Stimulated activated naive B cell treated with anti-CD40 and anti-IgM and Interleukin-4, amounts not matched to agents 10 μg/mL and 1 μg/mL and 100 μg/mL, for 72 hours (primary cell): ENCODE data around the gene PTPRH.

ENCODE experiments used
- ATAC-seq, 2 donors: fragments of 150-1000 bp; cut with Tn5 transposase; replicated peaks; 2 replicates each; pipeline ENCODE4 v1.10.0; 2021; ENCODE audit warnings: moderate library complexity in 1 of 2
- DNase-seq: peaks from one replicate; pipeline ENCODE4 v3.0.0; 2021
- H3K27ac Mint-ChIP-seq: one replicate; pipeline ENCODE4 v1.8.0; 2022; ENCODE audit warnings: mild to moderate bottlenecking, mixed read lengths
- H3K27me3 Mint-ChIP-seq, 2 donors: one replicate each; pipeline ENCODE4 v1.8.0; 2022; ENCODE audit warnings: mixed read lengths in 2 of 2
- H3K36me3 Mint-ChIP-seq, 2 donors: one replicate each; pipeline ENCODE4 v1.8.0; 2022; ENCODE audit warnings: mixed read lengths in 2 of 2, mild to moderate bottlenecking in 1 of 2
- H3K4me1 Mint-ChIP-seq, 2 donors: one replicate each; pipeline ENCODE4 v1.8.0; 2022; ENCODE audit warnings: mixed read lengths in 2 of 2, mild to moderate bottlenecking in 1 of 2
- H3K4me3 Mint-ChIP-seq, 2 donors: one replicate each; pipeline ENCODE4 v1.8.0; 2022; ENCODE audit warnings: mild to moderate bottlenecking in 2 of 2, mixed read lengths in 2 of 2, moderate library complexity in 1 of 2
- H3K9me3 Mint-ChIP-seq, 2 donors: one replicate each; pipeline ENCODE4 v1.8.0; 2022; ENCODE audit warnings: mixed read lengths in 2 of 2, mild to moderate bottlenecking in 1 of 2

PTPRH gene

DNA sequence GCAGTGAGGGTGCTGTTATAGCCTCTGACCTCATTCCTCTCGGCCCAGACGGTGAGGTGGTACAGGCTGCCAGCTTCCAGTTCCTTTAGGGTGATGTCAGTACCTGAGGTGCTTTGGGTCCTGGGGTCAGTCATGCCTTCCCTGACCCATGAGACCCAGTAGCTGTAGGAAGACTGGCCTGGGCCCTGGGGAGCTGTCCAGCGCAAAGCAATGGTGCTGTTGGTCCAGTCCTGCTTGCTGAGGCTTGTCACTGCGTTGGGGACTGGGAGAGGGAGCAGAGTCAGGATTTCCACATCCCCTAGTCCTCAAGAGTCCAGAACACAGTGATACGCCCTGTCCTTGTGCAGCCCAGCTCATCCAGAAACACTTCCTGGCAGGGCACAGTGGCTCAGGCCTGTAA is 10.7 kb downstream of the PTPRH start:
- no peak overlapping the region for H3K4me3 Mint-ChIP-seq
- no peak for DNase-seq
- no peak overlapping the region for H3K27ac Mint-ChIP-seq
- no peaks in the 10 kb centered on the region for H3K9me3 Mint-ChIP-seq
- no peak for ATAC-seq
- no peaks in the 10 kb centered on the region for H3K36me3 Mint-ChIP-seq
- H3K4me1 Mint-ChIP-seq: peaks cover 2 to 6% of the 10 kb centered on the region in 2 donors
- peaks cover 36 to 48% of the 10 kb centered on the region in 2 donors for H3K27me3 Mint-ChIP-seq

DNA sequence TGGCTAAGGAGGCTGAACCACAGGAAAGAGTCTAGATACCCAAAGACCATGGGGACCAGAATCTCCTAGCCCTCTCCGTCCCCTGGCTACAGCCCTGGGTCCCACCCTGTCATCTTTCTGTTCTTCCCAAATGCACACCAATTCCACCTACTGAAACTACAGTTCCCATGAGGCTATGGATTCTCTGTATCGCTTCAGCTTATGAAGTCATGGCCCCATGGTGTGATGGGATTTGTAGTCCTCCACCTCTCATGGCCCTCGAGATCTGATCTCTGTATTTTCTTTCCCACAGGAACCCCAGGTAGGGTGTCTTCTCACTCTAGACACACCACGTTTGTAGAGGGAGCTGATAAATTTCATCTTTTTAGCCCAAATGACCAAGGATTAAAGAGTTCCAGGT is 11.8 kb downstream of the PTPRH start:
- Mint-ChIP-seq H3K4me1 (peaks cover 2 to 6% of the 10 kb centered on the region in 2 donors), H3K4me3 (no peak overlapping the region), H3K27ac (no peak overlapping the region), H3K9me3 (no peaks in the 10 kb centered on the region), H3K27me3 (peaks cover 32 to 49% of the 10 kb centered on the region in 2 donors), H3K36me3 (no peaks in the 10 kb centered on the region)
- ATAC-seq (peak; percentile 33 to 57), DNase-seq (no peak)

DNA sequence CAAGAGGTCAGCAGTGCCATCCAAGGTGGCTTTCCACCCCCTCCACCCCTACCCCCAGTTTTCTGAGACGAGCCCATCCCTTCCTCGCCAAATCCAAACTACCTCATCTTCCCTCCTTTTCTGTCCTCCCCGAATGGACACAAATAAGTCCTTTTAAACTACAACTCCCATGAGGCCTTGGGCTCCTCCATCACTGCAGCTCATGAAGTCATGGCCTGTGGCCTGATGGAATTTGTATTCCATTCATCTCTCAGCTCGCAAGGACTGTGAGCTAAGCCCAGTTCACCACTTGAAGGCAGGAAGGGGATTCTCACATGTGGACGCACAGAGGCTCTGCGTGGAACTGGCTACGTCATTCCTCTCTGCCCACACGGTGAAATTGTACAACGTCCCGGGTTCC is 12.5 kb downstream of the PTPRH start:
- DNase-seq (no peak), ATAC-seq (no peak)
- peaks cover 0 to 2% of the 10 kb centered on the region in 2 donors for H3K4me1 Mint-ChIP-seq
- H3K4me3 Mint-ChIP-seq: no peak overlapping the region
- H3K36me3 Mint-ChIP-seq: no peaks in the 10 kb centered on the region
- H3K27me3 Mint-ChIP-seq: peaks cover 33 to 52% of the 10 kb centered on the region in 2 donors
- no peaks in the 10 kb centered on the region for H3K9me3 Mint-ChIP-seq
- no peak overlapping the region for H3K27ac Mint-ChIP-seq

GRCh38 chr19:55193481-55193880 is 15.8 kb downstream of the PTPRH start:
- Mint-ChIP-seq H3K36me3 (no peaks in the 10 kb centered on the region), H3K4me1 (peaks cover 4 to 10% of the 10 kb centered on the region in 2 donors), H3K27me3 (peaks cover 26 to 44% of the 10 kb centered on the region in 2 donors), H3K4me3 (no peak overlapping the region), H3K27ac (no peak overlapping the region), H3K9me3 (no peaks in the 10 kb centered on the region)
- no peak for ATAC-seq
- DNase-seq: no peak

GRCh38 chr19:55189403-55189835 is 19.9 kb downstream of the PTPRH start:
- no peaks in the 10 kb centered on the region for H3K36me3 Mint-ChIP-seq
- peaks cover 28 to 48% of the 10 kb centered on the region in 2 donors for H3K27me3 Mint-ChIP-seq
- no peak overlapping the region for H3K4me3 Mint-ChIP-seq
- no peak for ATAC-seq
- H3K9me3 Mint-ChIP-seq: no peaks in the 10 kb centered on the region
- no peak for DNase-seq
- no peak overlapping the region for H3K27ac Mint-ChIP-seq
- peaks cover 5 to 12% of the 10 kb centered on the region in 2 donors for H3K4me1 Mint-ChIP-seq

GRCh38 chr19:55188625-55189024 is 20.7 kb downstream of the PTPRH start:
- no peak overlapping the region for H3K4me3 Mint-ChIP-seq
- H3K27ac Mint-ChIP-seq: no peak overlapping the region

DNA sequence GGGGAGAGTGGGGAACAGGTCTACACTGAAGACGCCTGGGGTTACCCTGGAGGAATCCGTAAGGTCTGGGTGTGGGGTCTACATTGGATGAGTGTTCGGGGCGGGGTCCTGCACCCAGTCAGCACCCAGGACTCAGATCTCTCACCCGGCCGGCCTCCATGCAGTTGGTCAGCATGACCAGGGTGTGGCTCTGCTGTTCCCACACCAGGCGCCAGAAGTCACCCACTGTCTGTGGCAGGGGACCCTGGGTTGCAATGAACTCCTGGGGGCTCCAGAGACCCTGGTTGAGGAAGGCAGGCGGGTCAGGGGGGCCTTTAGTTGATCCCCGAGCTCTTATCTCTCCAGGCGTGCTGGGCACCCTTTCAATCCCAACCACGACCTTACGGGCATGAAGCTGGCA is 23.2 kb downstream of the PTPRH start:
- Mint-ChIP-seq H3K4me1 (peaks cover 5 to 12% of the 10 kb centered on the region in 2 donors), H3K4me3 (no peak overlapping the region), H3K27me3 (peaks cover 35 to 53% of the 10 kb centered on the region in 2 donors), H3K36me3 (no peaks in the 10 kb centered on the region), H3K27ac (no peak overlapping the region), H3K9me3 (no peaks in the 10 kb centered on the region)
- no peak for DNase-seq
- no peak for ATAC-seq

More at GRCh38 chr19:55188625-55189024, 20.7 kb downstream of the PTPRH start:
- no peak for ATAC-seq
- Mint-ChIP-seq H3K9me3 (no peaks in the 10 kb centered on the region), H3K4me1 (peaks cover 5 to 12% of the 10 kb centered on the region in 2 donors), H3K36me3 (no peaks in the 10 kb centered on the region), H3K27me3 (peaks cover 30 to 55% of the 10 kb centered on the region in 2 donors)
- no peak for DNase-seq

DNA sequence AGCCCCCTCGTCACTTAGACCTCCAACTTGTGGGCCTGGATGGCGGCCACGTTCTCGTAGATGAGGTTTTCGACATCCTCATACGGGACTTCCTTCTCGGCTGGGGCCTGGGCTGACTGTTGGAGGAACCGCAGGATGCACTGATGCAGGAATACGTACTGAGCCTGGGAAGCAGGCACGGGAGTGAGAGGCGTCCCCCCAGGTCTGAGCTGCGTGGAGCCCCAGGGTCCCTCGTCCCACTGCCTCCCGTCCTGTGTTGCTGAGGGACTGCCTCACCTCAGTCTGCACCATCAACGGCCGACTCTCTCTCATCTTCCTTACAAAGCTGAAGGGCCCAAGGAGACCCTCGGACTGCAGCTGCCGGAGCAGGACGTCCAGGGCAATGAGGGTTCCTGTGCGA is 27.6 kb downstream of the PTPRH start:
- H3K27me3 Mint-ChIP-seq: peaks cover 65 to 87% of the 10 kb centered on the region in 2 donors
- peak overlapping the region; percentile 34 for H3K27ac Mint-ChIP-seq
- ATAC-seq (no peak), DNase-seq (no peak)
- peaks cover 18 to 33% of the 10 kb centered on the region in 2 donors for H3K4me1 Mint-ChIP-seq
- H3K9me3 Mint-ChIP-seq: no peaks in the 10 kb centered on the region
- no peak overlapping the region for H3K4me3 Mint-ChIP-seq
- peaks cover 1 to 2% of the 10 kb centered on the region in 2 donors for H3K36me3 Mint-ChIP-seq

DNA sequence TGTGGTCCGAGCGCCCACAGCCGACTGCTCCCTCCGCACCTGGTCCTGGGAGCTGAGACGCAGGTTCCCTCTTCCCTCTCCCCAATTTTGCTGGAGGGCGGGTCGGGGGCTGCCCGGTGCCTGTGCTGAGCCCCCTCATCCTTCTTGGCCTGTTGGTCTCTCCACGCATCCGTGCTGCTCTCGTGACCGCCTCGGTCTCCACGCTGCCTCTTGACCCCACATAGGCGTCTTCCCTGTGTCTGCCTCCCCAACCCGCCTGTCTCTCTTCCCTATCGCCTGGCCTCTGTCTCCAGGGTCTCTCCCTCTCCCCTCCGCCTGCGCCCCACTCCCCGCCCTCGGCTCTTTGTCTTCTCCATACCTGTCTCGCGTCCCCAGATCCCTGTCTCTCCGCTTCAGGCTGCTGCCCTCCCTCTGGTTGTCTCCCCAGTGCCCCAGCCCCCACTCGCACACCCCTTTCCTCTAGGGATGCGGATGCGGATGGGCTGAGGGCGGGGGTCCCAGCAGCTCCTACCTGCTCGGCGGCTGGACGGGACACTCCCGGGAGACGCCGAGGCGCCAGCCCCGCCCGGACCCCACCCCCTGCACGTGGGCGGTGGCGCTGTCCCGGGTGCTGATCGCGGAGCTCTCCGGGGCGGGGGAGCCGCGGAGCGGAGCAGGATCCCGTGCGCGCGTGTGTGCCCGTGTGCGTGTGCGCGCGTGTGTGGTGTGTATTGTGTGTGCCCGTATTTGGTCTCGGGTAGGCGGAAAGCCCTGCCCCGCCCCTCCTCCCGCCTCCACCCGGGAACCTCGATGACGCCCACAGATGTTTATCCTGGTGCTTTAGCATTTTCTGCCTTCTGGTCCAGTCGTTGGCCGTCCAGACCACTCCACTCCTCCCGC is 29.5 kb downstream of the PTPRH start, which contains the start of gene SYT5:
Gene SYT5 (minus strand): TSS at position 684 of the 879 bp plus-strand sequence. CDS start 1,248 bp downstream, outside the sequence.
- Mint-ChIP-seq H3K4me1 (peaks cover 20 to 35% of the 10 kb centered on the region in 2 donors), H3K4me3 (peak within 1 kb of the TSS; percentile 83 to 86), H3K9me3 (no peaks in the 10 kb centered on the region), H3K27ac (peak within 1 kb of the TSS; percentile 94), H3K36me3 (peaks cover 1 to 2% of the 10 kb centered on the region in 2 donors), H3K27me3 (peaks cover 68 to 91% of the 10 kb centered on the region in 2 donors)
- peak; percentile 31 for DNase-seq
- ATAC-seq: peak; percentile 46 to 48

DNA sequence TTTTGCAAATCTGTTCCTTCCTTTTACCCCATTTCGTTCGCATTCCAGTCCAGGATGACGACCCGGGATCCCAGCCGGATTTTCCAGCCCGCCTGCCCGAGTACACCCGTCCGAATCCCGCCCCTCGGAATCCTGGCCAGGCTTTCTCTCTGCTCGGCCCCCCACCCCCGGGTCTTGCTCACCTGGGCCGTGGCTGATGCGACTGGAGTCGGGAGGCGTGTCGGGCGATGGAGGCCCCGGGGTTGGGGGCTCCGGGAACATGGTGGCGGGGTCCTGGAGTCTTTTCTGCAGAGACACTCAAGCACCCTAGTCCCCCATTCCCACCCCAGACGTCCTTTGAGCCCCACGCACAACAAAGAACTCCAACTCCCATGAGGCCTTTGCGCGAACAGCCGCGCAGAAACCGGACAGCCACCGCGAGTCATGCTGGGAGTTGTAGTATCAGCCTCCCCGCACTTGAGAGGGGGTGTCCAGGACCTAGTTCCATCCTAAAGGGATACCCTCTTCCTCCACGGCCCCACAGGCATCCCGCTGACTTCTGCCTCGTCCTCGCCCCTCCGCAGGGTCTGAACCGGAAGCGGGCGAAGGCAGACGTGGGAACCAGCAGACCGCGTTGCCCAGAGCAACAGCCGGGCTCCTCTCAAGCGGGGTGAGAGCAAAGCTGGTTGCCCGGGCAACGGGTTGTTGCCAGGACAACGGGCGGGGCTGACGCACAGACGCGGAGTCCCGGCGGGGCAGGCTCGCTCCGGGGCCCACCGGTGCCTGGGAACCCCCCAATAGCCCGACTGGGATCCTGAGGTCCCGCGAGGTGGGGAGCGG is 30.3 kb downstream of the PTPRH start:
- no peaks in the 10 kb centered on the region for H3K9me3 Mint-ChIP-seq
- H3K27me3 Mint-ChIP-seq: peaks cover 76 to 92% of the 10 kb centered on the region in 2 donors
- peaks cover 22 to 43% of the 10 kb centered on the region in 2 donors for H3K4me1 Mint-ChIP-seq
- peak; percentile 89 to 92 for ATAC-seq
- peak overlapping the region; percentile 94 for H3K27ac Mint-ChIP-seq
- H3K4me3 Mint-ChIP-seq: peak overlapping the region; percentile 83 to 86
- peaks cover 1 to 2% of the 10 kb centered on the region in 2 donors for H3K36me3 Mint-ChIP-seq
- DNase-seq: peak; percentile 89

DNA sequence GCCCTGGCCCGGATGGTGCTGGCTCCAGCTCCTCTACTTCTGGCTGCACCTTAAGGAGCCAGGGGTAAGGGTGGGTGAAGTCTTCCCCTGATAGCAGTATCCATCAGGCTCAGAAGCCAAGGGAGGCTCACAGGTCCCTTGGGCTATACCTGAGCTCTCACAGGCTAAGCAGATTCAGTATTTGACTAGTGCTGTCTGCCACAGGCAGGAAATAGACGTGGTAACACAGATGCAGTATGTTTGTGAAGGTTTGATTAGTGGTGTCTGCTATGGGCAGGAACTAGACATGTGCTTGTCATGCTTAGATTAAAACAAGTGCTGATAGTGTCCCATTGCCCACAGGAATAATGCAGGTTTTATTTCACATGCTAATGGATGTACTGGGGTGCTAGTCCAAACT is 33.2 kb downstream of the PTPRH start:
- DNase-seq (no peak), ATAC-seq (no peak)
- no peak overlapping the region for H3K4me3 Mint-ChIP-seq
- H3K4me1 Mint-ChIP-seq: peaks cover 29 to 61% of the 10 kb centered on the region in 2 donors
- H3K27ac Mint-ChIP-seq: no peak overlapping the region
- peaks cover 83 to 98% of the 10 kb centered on the region in 2 donors for H3K27me3 Mint-ChIP-seq
- H3K36me3 Mint-ChIP-seq: peaks cover 2 to 5% of the 10 kb centered on the region in 2 donors
- H3K9me3 Mint-ChIP-seq: peaks cover 0 to 2% of the 10 kb centered on the region in 2 donors

- H3K4me1 Mint-ChIP-seq: peaks cover 24 to 54% of the 10 kb centered on the region in 2 donors
- ATAC-seq: no peak
These were observed 34.0 kb downstream of the PTPRH start for GRCh38 chr19:55175117-55175867.

GRCh38 chr19:55174425-55175116 is 34.7 kb downstream of the PTPRH start:
- Mint-ChIP-seq H3K4me1 (peaks cover 19 to 47% of the 10 kb centered on the region in 2 donors), H3K9me3 (peaks cover 0 to 2% of the 10 kb centered on the region in 2 donors), H3K27ac (no peak overlapping the region), H3K27me3 (peaks cover 81 to 97% of the 10 kb centered on the region in 2 donors), H3K36me3 (peaks cover 2 to 4% of the 10 kb centered on the region in 2 donors), H3K4me3 (peak overlapping the region in 1 of 2 donors; percentile 83)
- ATAC-seq: no peak
- no peak for DNase-seq

More at GRCh38 chr19:55175117-55175867, 34.0 kb downstream of the PTPRH start:
- Mint-ChIP-seq H3K9me3 (peaks cover 0 to 2% of the 10 kb centered on the region in 2 donors), H3K4me3 (no peak overlapping the region), H3K27ac (no peak overlapping the region), H3K27me3 (peaks cover 82 to 98% of the 10 kb centered on the region in 2 donors), H3K36me3 (peaks cover 2 to 4% of the 10 kb centered on the region in 2 donors)
- no peak for DNase-seq
